ENCODE measurements around the gene CRY1.
"Not testable (repeated sequence)": the region's sequence is repeated elsewhere in the genome, so short reads cannot be mapped to it uniquely, and the experiment has no call there.

The CRY1 gene

DNA sequence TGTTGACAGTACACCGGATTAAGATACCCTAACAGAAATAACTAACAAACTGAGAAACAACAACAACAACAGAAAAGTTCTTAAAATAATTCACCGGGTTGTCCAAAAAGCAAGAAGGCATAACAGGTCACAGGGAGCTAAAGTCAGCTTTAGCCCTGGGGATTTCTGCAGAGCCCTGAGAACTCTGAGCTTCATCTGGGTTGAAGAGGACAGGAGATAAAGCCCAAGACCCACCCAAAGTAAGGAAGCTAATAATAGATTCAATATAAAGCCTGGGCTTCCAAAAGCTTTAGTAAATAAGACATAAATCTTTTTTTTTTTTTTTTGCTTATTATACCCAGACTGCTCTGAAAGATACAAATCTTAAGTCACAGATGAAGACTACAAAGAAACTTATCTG, 62.3 kb downstream of the CRY1 start:
- Histone ChIP-seq H3K27me3 (ENCODE audit: control insufficient read depth, insufficient read depth, low read length) (no peaks in the 10 kb centered on the region), H3K36me3 (ENCODE audit: control insufficient read depth, insufficient read depth, low read length) (no peaks in the 10 kb centered on the region)

DNA sequence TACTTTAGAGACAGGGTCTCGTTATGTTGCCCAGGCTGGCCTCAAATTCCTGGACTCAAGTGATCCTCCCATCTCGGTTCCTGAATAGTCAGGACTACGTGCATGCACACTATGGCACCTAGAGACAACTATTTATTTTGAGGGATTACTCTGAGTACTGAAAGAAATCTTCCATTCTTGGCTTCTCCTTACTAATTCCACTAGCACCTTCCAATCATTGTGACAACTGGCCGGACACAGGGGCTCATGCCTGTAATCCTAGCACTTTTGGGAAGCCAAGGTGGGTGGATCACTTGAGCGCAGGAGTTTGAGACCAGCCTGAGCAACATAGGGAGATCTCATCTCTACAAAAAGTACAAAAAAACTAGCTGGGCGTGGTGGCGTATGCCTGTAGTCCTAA, 64.3 kb downstream of the CRY1 start:
- Histone ChIP-seq H3K27ac (ENCODE audit: low read depth, low read length) (no peak overlapping the region), H3K36me3 (ENCODE audit: control insufficient read depth, insufficient read depth, low read length) (no peaks in the 10 kb centered on the region), H3K9ac (ENCODE audit: low read depth, low read length) (no peak overlapping the region), H3K4me1 (ENCODE audit: control insufficient read depth, insufficient read depth, low read length) (peaks cover 9% of the 10 kb centered on the region), H3K9me3 (ENCODE audit: control insufficient read depth, insufficient read depth, low read length) (no peaks in the 10 kb centered on the region), H3K4me3 (ENCODE audit: low read depth, low read length) (no peak overlapping the region), H3K27me3 (ENCODE audit: control insufficient read depth, insufficient read depth, low read length) (no peaks in the 10 kb centered on the region)

More for the DNA sequence above, 62.3 kb downstream of the CRY1 start:
- no peak overlapping the region for H3K4me3 ChIP-seq (ENCODE audit: low read depth, low read length)
- H3K4me1 ChIP-seq (ENCODE audit: control insufficient read depth, insufficient read depth, low read length): 0 out of 2 replicates have a peak, but pooled peaks cover 3% of the 10 kb centered on the region
- no peak overlapping the region for H3K9ac ChIP-seq (ENCODE audit: low read depth, low read length)
- H3K9me3 ChIP-seq (ENCODE audit: control insufficient read depth, insufficient read depth, low read length): no peaks in the 10 kb centered on the region
- H3K27ac ChIP-seq (ENCODE audit: low read depth, low read length): no peak overlapping the region

DNA sequence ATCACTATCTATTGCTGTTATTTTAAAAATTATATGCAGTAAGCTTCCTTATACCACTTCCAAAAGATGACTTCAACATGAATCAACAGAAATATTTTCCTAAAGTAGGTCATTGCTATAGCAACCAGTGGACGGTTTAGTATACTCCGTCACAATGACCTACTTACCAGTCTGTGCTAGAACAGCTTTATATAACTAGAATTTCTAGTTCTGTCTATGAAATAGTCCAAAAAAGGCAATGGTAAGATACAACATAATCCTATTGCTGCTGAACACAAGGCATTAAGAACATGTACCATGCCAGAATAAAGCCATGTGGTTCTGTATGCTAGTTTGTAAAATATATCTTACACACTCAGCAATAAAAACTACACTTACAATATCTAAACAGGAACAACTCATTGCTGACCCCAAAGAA, 65.7 kb downstream of the CRY1 start:
- H3K4me1 ChIP-seq (ENCODE audit: control insufficient read depth, insufficient read depth, low read length): peaks cover 9% of the 10 kb centered on the region
- H3K9me3 ChIP-seq (ENCODE audit: control insufficient read depth, insufficient read depth, low read length): no peaks in the 10 kb centered on the region
- H3K36me3 ChIP-seq (ENCODE audit: control insufficient read depth, insufficient read depth, low read length): no peaks in the 10 kb centered on the region
- H3K27me3 ChIP-seq (ENCODE audit: control insufficient read depth, insufficient read depth, low read length): no peaks in the 10 kb centered on the region
- no peak overlapping the region for H3K9ac ChIP-seq (ENCODE audit: low read depth, low read length)
- H3K4me3 ChIP-seq (ENCODE audit: low read depth, low read length): no peak overlapping the region
- H3K27ac ChIP-seq (ENCODE audit: low read depth, low read length): no peak overlapping the region

DNA sequence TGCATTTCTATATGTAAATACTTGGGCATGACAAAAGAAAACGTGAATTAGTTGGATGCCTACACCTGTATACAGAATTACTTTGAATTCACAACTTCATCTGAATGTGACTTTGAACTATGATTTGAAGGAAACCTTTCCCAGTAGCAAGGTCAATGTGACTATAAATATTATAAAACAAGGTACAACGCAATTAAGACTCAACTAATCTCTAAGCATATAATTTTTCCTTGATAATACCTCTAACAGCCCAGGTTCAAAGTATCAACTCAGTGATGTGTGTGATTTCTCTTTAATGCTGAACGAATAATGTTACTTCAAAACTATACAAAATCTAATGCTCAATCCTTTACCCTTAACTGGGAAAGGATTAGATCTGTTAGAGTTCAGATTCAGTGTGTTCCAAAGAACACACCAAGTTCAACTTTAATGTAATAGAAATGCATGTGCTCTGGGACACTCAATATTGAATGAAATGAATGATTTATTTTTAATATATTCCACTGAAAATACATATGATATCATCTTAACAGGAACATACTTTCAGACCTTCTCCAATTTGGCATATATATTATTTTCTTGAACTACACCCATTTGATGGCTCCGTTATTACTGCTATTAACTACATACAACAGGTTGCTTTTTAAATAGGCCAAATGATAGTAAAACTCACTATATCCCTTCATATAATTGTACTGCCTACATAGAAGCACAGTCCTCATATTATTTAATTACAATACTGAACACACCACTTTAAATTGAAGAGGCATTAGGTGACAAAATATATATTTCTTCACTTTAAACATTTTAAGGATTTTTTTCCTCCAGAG, 66.3 kb downstream of the CRY1 start:
- no peaks in the 10 kb centered on the region for H3K27me3 ChIP-seq (ENCODE audit: control insufficient read depth, insufficient read depth, low read length)
- H3K27ac ChIP-seq (ENCODE audit: low read depth, low read length): no peak overlapping the region
- H3K4me3 ChIP-seq (ENCODE audit: low read depth, low read length): no peak overlapping the region
- H3K9ac ChIP-seq (ENCODE audit: low read depth, low read length): no peak overlapping the region
- H3K36me3 ChIP-seq (ENCODE audit: control insufficient read depth, insufficient read depth, low read length): no peaks in the 10 kb centered on the region
- peaks cover 9% of the 10 kb centered on the region for H3K4me1 ChIP-seq (ENCODE audit: control insufficient read depth, insufficient read depth, low read length)
- H3K9me3 ChIP-seq (ENCODE audit: control insufficient read depth, insufficient read depth, low read length): no peaks in the 10 kb centered on the region

DNA sequence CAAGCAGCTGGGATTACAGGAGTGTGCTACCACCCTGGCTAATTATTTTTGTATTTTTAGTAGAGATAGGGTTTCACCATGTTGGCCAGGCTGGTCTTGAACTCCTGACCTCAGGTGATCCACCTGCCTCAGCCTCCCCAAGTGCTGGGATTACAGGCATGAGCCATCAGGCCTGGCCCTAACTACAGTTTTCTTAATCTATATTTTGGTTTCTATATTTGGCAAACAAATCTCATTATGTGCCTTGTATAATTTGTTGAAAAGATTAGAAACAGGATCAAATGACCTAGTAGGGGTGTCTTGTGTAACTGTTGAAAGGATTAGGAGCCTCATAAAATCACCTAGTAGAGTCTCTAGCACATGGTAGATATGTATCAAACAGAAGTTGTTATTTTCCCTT, 67.0 kb downstream of the CRY1 start:
- not testable (repeated sequence) for H3K4me1 ChIP-seq (ENCODE audit: control insufficient read depth, insufficient read depth, low read length); H3K4me3 ChIP-seq (ENCODE audit: low read depth, low read length); H3K9me3 ChIP-seq (ENCODE audit: control insufficient read depth, insufficient read depth, low read length); H3K27me3 ChIP-seq (ENCODE audit: control insufficient read depth, insufficient read depth, low read length); H3K36me3 ChIP-seq (ENCODE audit: control insufficient read depth, insufficient read depth, low read length); H3K9ac ChIP-seq (ENCODE audit: low read depth, low read length); H3K27ac ChIP-seq (ENCODE audit: low read depth, low read length)

DNA sequence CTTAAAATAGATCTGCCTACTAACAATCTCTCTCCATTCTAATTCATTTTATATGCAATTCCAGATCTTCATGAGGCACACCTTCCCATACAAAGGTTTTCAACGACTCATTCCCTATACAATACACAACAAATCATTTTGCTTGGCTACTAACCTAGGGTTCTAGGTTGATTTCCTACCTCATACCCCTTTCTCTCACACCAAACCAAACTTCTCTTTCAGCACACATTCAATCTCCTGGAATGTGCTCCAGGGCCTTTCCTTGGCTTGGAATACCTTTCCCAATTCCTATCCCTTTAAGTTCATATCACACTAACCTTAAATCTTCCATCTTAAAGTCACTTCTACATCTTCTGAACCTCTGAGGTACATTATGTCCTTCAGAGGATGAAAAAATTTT, 67.7 kb downstream of the CRY1 start:
- Histone ChIP-seq H3K4me1 (ENCODE audit: control insufficient read depth, insufficient read depth, low read length) (peaks cover 6% of the 10 kb centered on the region), H3K27me3 (ENCODE audit: control insufficient read depth, insufficient read depth, low read length) (no peaks in the 10 kb centered on the region), H3K9ac (ENCODE audit: low read depth, low read length) (no peak overlapping the region), H3K4me3 (ENCODE audit: low read depth, low read length) (no peak overlapping the region), H3K27ac (ENCODE audit: low read depth, low read length) (no peak overlapping the region), H3K9me3 (ENCODE audit: control insufficient read depth, insufficient read depth, low read length) (no peaks in the 10 kb centered on the region), H3K36me3 (ENCODE audit: control insufficient read depth, insufficient read depth, low read length) (0 out of 2 replicates have a peak, but pooled peaks cover 3% of the 10 kb centered on the region)

DNA sequence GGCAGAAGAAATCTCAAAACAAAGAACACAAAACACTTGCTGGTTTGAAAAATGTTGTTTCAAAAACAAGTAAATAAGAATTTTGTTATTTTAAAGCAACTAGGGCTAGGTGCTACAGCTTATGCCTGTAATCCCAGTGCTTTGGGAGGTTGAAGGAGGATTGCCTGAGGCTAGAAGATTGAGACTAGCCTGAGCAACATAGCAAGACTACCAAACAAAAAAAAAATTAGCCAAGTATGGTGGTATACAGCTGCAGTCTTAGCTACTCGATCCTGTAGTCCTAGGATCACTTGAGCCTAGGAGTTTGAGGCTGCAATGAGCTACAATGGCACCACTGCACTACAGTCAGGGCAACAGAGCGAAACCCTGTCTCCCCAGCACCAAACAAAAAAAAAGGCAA, 73.8 kb downstream of the CRY1 start:
- no peaks in the 10 kb centered on the region for H3K27me3 ChIP-seq (ENCODE audit: control insufficient read depth, insufficient read depth, low read length)
- peaks cover 6% of the 10 kb centered on the region; the same call in 1 of the 2 replicates for H3K36me3 ChIP-seq (ENCODE audit: control insufficient read depth, insufficient read depth, low read length)
- H3K4me3 ChIP-seq (ENCODE audit: low read depth, low read length): no peak overlapping the region
- H3K9ac ChIP-seq (ENCODE audit: low read depth, low read length): no peak overlapping the region
- H3K9me3 ChIP-seq (ENCODE audit: control insufficient read depth, insufficient read depth, low read length): no peaks in the 10 kb centered on the region
- H3K27ac ChIP-seq (ENCODE audit: low read depth, low read length): no peak overlapping the region
- no peaks in the 10 kb centered on the region for H3K4me1 ChIP-seq (ENCODE audit: control insufficient read depth, insufficient read depth, low read length)

DNA sequence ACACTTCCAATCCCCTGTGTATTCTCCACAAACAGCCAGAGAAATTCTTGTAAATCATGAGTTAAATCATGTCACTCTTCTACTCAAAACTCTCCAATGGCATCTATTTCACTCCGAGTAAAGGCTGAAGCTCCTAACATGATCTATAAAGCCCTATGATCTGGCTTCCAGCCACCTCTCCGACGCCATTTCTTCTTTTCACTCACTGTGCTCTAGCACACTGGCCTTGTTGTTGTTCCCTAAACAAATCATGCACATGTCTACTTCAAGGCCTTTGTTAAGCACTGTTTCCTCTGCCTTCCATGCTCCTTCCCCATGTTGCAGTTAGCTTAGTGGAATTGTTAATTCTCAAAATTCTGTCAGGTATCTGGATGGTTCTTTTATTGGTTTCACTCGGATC, 76.3 kb downstream of the CRY1 start:
- Histone ChIP-seq H3K27me3 (ENCODE audit: control insufficient read depth, insufficient read depth, low read length) (no peaks in the 10 kb centered on the region), H3K9ac (ENCODE audit: low read depth, low read length) (no peak overlapping the region), H3K36me3 (ENCODE audit: control insufficient read depth, insufficient read depth, low read length) (peaks cover 6% of the 10 kb centered on the region; the same call in 1 of the 2 replicates), H3K4me3 (ENCODE audit: low read depth, low read length) (no peak overlapping the region), H3K27ac (ENCODE audit: low read depth, low read length) (no peak overlapping the region), H3K9me3 (ENCODE audit: control insufficient read depth, insufficient read depth, low read length) (no peaks in the 10 kb centered on the region), H3K4me1 (ENCODE audit: control insufficient read depth, insufficient read depth, low read length) (no peaks in the 10 kb centered on the region)

DNA sequence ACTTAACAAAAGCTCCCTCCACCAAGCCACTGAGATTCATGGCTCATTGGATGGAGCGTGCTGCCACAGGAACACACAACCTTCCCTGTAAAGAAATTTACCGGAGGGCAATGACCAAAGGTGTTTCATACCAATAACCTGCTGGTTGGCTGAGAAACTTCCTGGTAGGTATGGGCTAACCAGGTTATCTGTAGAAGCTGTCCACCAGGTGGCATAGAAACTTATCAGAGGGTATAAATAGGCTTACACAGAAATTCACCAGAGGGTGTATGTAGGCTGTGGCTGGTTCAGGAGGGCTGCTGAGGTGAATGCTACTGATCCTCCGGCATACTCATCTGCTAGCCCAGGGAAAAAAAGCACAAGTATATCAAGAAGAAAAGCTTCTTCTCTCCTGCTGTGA, 79.3 kb downstream of the CRY1 start:
- Histone ChIP-seq H3K36me3 (ENCODE audit: control insufficient read depth, insufficient read depth, low read length) (peaks cover 3% of the 10 kb centered on the region; the same call in 1 of the 2 replicates), H3K27me3 (ENCODE audit: control insufficient read depth, insufficient read depth, low read length) (no peaks in the 10 kb centered on the region), H3K4me1 (ENCODE audit: control insufficient read depth, insufficient read depth, low read length) (no peaks in the 10 kb centered on the region), H3K9me3 (ENCODE audit: control insufficient read depth, insufficient read depth, low read length) (no peaks in the 10 kb centered on the region), H3K27ac (ENCODE audit: low read depth, low read length) (no peak overlapping the region), H3K9ac (ENCODE audit: low read depth, low read length) (no peak overlapping the region), H3K4me3 (ENCODE audit: low read depth, low read length) (no peak overlapping the region)

DNA sequence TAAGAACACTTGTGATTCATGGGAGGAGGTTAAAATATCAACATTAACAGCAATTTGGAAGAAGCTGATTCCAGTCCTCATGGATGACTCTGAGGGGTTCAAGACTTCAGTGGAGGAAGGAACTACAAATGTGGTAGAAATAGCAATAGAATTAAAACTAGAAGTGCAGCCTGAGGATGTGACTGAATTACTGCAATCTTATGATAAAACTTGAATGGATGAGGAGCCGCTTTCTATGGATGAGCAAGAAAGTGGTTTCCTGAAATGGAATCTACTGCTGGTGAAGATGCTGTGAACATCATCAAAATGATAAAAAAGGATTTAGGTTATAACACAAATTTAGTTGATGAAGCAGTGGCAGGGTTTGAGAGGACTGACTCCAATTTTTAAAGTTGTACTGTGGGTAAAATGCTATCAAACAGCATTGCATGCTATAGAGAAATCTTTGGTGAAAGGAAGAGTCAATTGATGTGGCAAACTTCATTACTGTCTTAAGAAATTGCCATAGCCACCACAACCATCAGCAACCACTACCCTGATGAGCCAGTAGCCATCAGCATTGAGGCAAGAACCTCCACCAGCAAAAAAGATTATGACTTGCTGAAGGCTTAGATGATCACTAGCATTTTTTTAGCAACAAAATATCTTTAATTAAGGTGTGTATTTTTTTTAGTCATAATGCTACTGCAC, 80.5 kb downstream of the CRY1 start:
- Histone ChIP-seq H3K9me3 (ENCODE audit: control insufficient read depth, insufficient read depth, low read length) (no peaks in the 10 kb centered on the region), H3K9ac (ENCODE audit: low read depth, low read length) (no peak overlapping the region), H3K36me3 (ENCODE audit: control insufficient read depth, insufficient read depth, low read length) (no peaks in the 10 kb centered on the region), H3K27ac (ENCODE audit: low read depth, low read length) (no peak overlapping the region), H3K4me1 (ENCODE audit: control insufficient read depth, insufficient read depth, low read length) (no peaks in the 10 kb centered on the region), H3K4me3 (ENCODE audit: low read depth, low read length) (no peak overlapping the region), H3K27me3 (ENCODE audit: control insufficient read depth, insufficient read depth, low read length) (no peaks in the 10 kb centered on the region)

DNA sequence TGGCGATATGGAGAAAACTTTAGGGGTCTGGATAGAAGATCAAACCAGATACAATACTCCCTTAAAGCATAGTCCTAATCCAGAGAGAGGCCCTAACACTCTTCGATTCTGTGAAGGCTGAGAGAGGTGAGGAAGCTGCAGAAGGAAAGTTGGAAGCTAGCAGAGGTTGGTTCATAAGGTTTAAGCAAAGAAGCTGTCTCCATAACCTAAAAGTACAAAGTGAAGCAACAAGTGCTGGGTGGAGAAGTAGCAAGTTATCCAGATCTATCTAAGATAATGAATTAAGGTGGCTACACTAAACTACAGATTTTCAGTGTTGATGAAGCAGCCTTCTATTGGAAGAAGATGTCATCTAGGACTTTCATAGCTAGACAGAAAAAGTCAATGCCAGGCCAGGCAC, 81.8 kb downstream of the CRY1 start:
- Histone ChIP-seq H3K9ac (ENCODE audit: low read depth, low read length) (no peak overlapping the region), H3K9me3 (ENCODE audit: control insufficient read depth, insufficient read depth, low read length) (no peaks in the 10 kb centered on the region), H3K4me3 (ENCODE audit: low read depth, low read length) (no peak overlapping the region), H3K27me3 (ENCODE audit: control insufficient read depth, insufficient read depth, low read length) (no peaks in the 10 kb centered on the region), H3K4me1 (ENCODE audit: control insufficient read depth, insufficient read depth, low read length) (no peaks in the 10 kb centered on the region), H3K27ac (ENCODE audit: low read depth, low read length) (no peak overlapping the region), H3K36me3 (ENCODE audit: control insufficient read depth, insufficient read depth, low read length) (no peaks in the 10 kb centered on the region)
